ENCODE data around the gene PDCD1LG2. TPM values are rescaled to one million over a fixed set of nuclear protein-coding genes. Genes with fewer than 3 reads are reported as not detected.
A peak's percentile ranks its signal among the peaks of the same experiment; 100 is the strongest.

Gene PDCD1LG2
- total RNA-seq, 4 donors from 2014 or later: 0.27 to 0.64 TPM; not detected in 2

- Histone ChIP-seq H3K27ac (no peak overlapping the region), H3K36me3 (no peaks in the 10 kb centered on the region), H3K4me1 (no peaks in the 10 kb centered on the region), H3K9me3 (no peaks in the 10 kb centered on the region), H3K4me3 (no peak overlapping the region), H3K27me3 (no peaks in the 10 kb centered on the region)
- TF ChIP-seq CTCF (IDR thresholded peaks at IDR 0.05) (no peak), POLR2AphosphoS5 (IDR thresholded peaks at IDR 0.05) (no peak), EP300 (IDR thresholded peaks at IDR 0.05; ENCODE audit: low read depth) (no peak), POLR2A (IDR thresholded peaks at IDR 0.05) (no peak)
- intact Hi-C loops (cut with DNase I; ENCODE audit: low total_unique reads): no loop called here
- no peak for DNase-seq
- in situ Hi-C loops (cut with MboI; ENCODE audit: low pct_ligation_motif_present in 1 of 4, low pct_unique_long_range_greater_than_20kb in 1 of 4, low sequenced_read_pairs in 3 of 4): no loop called here
- 60 to 83% methylated on average over 1 to 4 of the region's 4 CpGs for WGBS, 2 donors (ENCODE audit: low coverage in 1 of 2)
These were observed 10.4 kb upstream of the PDCD1LG2 start for GRCh38 chr9:5499889-5500398.

GRCh38 chr9:5500441-5501235 lies 9.7 kb upstream of the PDCD1LG2 start:
- Histone ChIP-seq H3K27ac (no peak overlapping the region), H3K9me3 (no peaks in the 10 kb centered on the region), H3K36me3 (no peaks in the 10 kb centered on the region), H3K4me1 (no peaks in the 10 kb centered on the region), H3K27me3 (no peaks in the 10 kb centered on the region), H3K4me3 (no peak overlapping the region)
- TF ChIP-seq CTCF (IDR thresholded peaks at IDR 0.05) (no peak), POLR2AphosphoS5 (IDR thresholded peaks at IDR 0.05) (no peak), POLR2A (IDR thresholded peaks at IDR 0.05) (no peak), EP300 (IDR thresholded peaks at IDR 0.05; ENCODE audit: low read depth) (no peak)
- intact Hi-C loops (cut with DNase I; ENCODE audit: low total_unique reads) (no loop called here), in situ Hi-C loops (cut with MboI; ENCODE audit: low pct_ligation_motif_present in 1 of 4, low pct_unique_long_range_greater_than_20kb in 1 of 4, low sequenced_read_pairs in 3 of 4) (no loop called here)
- 64 to 78% methylated on average over 4 to 18 of the region's 18 CpGs for WGBS, 2 donors (ENCODE audit: low coverage in 1 of 2)
- DNase-seq: no peak

- Histone ChIP-seq H3K27ac (no peak overlapping the region), H3K27me3 (no peaks in the 10 kb centered on the region), H3K36me3 (no peaks in the 10 kb centered on the region), H3K4me1 (no peaks in the 10 kb centered on the region), H3K4me3 (no peak overlapping the region), H3K9me3 (no peaks in the 10 kb centered on the region)
- intact Hi-C loops (cut with DNase I; ENCODE audit: low total_unique reads): no loop called here
- WGBS, 2 donors (ENCODE audit: low coverage in 1 of 2): 85% methylated on average over 6 of the region's 6 CpGs; no CpG with 5 or more reads in 1 of the 2 donors
- DNase-seq: no peak
- no peak for TF ChIP-seq POLR2A (IDR thresholded peaks at IDR 0.05)
- no peak for TF ChIP-seq EP300 (IDR thresholded peaks at IDR 0.05; ENCODE audit: low read depth)
- TF ChIP-seq POLR2AphosphoS5 (IDR thresholded peaks at IDR 0.05): no peak
- no peak for TF ChIP-seq CTCF (IDR thresholded peaks at IDR 0.05)
- in situ Hi-C loops (cut with MboI; ENCODE audit: low pct_ligation_motif_present in 1 of 4, low pct_unique_long_range_greater_than_20kb in 1 of 4, low sequenced_read_pairs in 3 of 4): no loop called here
These were observed 7.8 kb upstream of the PDCD1LG2 start for GRCh38 chr9:5502553-5502952.

- no peak overlapping the region for H3K4me3 ChIP-seq
- no peaks in the 10 kb centered on the region for H3K36me3 ChIP-seq
- H3K4me1 ChIP-seq: peaks cover 0 to 12% (median 0%) of the 10 kb centered on the region in 4 donors
- H3K27ac ChIP-seq: peak overlapping the region; percentile 56 to 73 (median 68)
- in situ Hi-C loops (cut with MboI; ENCODE audit: low pct_ligation_motif_present in 1 of 4, low pct_unique_long_range_greater_than_20kb in 1 of 4, low sequenced_read_pairs in 3 of 4): no loop called here
- intact Hi-C loops (cut with DNase I; ENCODE audit: low total_unique reads): no loop called here
- no peaks in the 10 kb centered on the region for H3K27me3 ChIP-seq
- no peak for DNase-seq
- TF ChIP-seq POLR2AphosphoS5 (IDR thresholded peaks at IDR 0.05) (no peak), EP300 (IDR thresholded peaks at IDR 0.05; ENCODE audit: low read depth) (no peak), POLR2A (IDR thresholded peaks at IDR 0.05) (no peak), CTCF (IDR thresholded peaks at IDR 0.05) (no peak)
- 77% methylated on average over 2 of the region's 2 CpGs; no CpG with 5 or more reads in 1 of the 2 donors for WGBS, 2 donors (ENCODE audit: low coverage in 1 of 2)
- no peaks in the 10 kb centered on the region for H3K9me3 ChIP-seq
These were observed 758 bp upstream of the PDCD1LG2 start for GRCh38 chr9:5509573-5509972.
